GM18867 (cell line): ENCODE results near the gene CBS.
"Not testable (repeated sequence)": the region's sequence is repeated elsewhere in the genome, so short reads cannot be mapped to it uniquely, and the experiment has no call there.

Source experiments
- ATAC-seq: cut with Tn5 transposase; IDR thresholded peaks from one replicate; pipeline ENCODE4 v1.9.1; 2021; ENCODE audit warnings: mild to moderate bottlenecking, moderate library complexity; ENCODE audit not compliant: unreplicated experiment

The CBS gene

DNA sequence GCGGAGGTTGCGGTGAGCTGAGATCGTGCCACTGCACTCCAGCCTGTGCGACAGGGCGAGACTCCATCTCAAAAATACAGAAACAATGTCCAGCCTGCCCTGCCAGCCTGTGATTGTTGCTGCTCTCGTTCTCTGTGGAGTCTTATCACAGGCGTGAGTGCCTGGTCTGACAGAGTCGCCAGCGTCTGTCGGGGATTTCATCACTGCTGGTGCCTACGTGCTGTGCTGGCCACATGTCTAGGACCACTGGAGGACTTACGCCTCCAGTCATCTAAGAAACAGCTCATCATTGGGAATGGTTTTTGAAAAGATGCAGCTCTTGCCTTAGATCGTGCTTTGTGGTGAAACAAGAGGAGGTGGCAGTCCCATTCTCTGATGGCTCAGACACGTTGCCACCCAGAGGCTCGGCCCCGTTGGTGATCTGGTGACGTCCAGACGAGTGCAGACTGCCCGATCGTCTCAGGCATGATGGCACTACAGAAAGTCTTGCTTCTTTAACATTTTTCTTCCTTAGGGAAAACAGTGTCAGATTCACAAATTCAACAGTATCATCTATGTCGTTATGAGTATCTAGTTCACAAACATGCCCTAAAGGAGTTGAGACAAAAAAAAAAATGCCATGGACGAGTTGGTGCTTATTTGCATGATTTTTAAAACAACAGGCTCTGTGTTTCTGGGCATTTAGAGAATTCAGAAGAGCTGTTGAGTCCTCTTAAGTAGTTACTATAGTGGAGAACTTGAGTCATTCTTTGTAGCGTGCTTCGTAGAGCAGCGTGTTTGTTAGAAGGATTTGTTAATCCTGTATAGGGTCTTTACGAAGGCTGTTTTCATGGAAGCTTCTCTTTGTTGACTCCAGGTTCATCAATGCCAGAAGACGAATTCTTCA, 47.5 kb downstream of the CBS start:
- no peak for ATAC-seq

DNA sequence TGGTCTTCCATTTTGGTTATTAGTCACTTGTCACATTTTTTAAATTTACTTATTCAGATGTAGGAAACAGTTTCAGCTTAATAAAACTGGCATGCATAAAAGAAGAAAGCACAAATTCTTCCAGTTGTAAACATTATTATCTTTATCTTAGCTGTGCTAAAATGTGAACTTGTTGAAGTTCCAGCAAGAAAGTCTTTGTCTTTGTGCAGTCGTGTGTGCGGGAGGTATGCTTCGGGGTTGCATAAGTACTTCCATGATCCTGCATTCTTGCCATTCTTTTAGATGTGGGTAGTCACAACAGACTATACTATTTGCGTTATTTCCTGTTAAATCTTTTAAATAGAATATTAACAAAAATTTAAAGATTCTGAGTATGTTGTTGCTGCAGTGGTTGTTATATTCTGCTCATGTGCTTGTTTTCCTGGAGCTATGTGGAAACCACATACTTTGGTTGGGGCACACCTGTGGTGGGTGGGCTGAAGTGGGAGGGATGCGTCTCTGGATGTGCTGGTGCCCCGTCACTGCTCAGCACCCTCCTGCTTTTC, 49.9 kb downstream of the CBS start:
- ATAC-seq, result no peak

DNA sequence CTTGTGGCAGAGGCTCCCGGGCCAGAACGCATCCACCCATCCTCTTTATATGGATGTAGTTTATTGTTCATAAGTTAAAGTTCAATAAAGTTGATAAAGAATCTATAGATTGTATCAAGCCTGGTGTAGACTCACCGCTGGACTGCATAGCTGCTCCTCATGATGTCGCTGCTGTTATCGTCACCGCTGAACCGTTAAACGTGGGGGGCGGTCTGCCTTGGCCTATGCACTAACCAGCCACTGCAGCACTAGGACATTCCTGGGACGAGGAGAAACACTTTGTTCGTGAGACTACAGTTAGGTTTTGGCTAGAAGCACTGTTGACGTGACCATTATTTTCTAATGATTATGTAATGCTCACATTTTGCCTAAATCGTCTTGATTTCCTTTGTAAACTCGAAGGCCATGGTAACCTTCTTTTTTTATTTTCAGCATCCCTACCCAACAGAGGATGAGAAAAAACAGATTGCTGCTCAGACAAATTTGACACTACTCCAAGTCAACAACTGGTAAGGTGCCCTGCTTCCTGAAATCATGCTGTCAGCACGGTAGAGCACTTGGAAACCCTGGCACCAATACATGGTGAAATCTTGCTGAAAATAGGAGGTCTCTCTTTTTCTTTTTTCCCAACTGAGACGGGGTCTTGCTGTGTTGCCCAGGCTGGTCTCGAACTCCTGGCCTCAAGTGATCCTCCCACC, 51.0 kb downstream of the CBS start:
- no peak for ATAC-seq

DNA sequence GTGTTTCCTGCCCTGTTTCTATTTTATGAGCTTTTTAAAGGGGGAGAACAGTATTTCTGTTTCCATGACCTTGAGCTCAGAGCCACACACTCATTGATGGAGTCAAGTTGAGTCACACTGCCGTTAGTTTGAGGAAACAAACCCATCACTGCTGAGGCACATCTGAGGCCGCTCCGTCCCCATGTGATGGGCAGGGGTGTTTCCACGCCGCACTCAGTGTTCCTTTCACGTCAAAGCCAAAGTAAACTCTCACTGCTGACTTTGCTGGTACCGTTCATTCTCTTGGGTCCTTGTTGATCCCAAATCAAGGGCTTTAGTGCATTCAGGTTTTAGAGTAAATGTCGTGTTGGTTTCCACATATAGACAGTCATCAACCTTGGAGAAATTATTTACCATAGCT, 52.5 kb downstream of the CBS start:
- no peak for ATAC-seq

DNA sequence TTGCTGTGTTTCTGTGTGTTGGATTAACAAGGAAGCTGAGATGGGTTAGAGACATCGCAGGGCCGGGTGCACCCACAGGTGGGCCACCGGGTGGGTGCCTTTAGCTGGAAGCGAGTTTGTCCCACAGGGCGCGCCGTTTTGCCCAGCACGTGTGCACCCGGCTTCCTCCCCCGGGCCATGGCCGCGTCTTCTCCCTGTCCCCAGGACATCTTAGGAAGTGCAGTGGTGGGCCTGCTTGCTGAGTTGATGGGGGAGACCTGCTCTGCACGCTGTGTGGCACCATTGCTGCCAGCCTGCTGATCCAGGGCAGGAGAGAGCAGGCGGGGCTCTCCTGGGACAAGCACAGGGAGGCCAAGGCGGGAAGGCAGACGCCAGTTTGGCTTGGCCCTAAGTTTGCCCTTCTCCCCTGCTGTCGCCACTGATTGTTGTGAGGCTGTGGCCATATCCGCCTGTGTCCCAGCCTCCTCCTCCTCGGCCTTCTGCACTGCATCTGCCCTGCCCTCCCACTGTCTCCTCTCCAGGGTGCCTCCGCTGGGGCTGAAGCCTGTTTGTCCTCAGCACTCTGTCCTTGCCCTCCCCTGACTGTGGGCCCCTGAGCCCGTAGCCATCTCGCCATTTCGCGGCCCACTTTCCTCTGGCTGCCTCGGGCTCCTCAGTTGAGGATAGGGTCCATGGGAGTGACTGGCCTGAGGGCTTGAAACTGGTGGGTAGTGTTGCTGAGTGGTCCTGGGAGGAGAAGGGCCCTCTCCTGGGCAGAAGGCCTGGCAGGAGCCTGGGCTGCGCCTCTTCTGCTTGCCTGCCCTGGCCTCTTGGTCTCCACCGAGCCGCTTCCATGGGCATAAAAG, 53.7 kb downstream of the CBS start:
- ATAC-seq, result no peak

DNA sequence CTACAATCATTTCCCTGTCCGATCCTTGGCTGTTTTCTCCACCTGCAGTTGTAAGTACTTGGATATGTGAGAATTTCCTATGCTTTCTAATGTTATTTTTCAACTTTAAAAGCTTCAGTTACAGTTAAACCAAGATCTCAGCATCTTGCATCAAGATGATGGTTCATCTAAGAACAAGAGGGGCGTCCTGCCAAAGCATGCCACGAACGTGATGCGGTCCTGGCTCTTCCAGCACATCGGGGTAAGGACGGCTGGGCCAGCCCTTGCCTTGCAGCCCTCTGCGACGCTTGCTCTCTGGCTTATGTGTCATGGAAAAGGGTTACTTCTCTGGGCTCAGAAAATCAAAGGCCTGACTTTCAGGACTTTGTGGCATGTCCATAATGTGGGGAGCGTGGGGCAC, 54.4 kb downstream of the CBS start:
- no peak for ATAC-seq

DNA sequence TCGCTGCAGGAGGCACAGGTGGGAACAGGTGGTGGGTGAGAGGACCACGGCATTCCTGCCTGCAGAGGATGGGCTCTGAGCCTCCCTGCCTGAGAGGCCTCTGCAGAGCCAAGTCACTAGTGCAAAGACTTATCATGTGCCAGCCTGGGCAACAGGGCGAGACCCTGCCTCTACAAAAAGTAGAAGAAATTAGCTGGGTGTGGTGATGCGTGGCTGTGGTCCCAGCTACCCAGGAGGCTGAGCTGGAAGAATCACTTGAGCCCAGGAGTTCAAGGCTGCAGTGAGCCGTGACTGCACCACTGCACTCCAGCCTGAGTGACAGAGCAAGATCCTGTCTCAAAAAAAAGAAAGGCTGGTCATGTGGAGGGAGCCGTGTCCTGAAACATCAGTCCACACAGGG, 54.9 kb downstream of the CBS start:
- ATAC-seq, result no peak

DNA sequence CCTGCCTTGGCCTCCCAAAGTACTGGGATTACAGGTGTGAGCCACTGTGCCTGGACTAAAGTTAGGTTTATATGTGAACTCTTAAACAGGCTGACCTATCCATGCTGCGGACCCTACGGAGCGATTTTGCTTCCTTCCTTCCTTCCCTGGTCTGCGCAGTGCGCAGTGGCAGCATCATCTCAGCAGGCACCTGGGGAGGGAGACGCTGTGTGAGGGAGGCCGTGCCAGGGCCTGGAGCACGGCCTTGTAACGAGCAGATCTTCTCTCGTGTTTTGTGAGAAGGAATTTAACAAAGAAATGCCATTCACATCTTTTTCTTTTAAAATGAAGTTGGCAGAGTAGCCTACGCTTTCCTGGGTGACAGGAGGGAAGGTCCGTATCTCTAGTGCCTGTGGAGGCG, 55.5 kb downstream of the CBS start:
- ATAC-seq, result no peak

DNA sequence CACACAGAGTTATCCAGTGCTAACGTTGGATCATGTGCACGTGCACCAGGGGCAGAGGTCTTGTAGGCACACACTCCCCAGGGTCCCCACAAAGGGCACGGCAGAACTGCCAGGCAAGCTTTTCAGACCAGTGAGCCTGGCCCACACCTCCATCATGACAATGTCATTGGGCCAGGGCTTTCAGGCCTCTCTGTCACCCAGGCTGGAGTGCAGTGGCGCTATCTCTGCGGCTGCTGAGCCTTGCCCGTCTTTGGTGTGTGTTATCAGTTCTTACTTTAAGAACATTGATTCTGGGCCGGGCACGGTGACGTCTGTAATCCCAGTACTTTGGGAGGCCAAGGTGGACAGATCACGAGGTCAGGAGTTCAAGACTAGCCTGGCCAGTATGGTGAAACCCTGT, 57.1 kb downstream of the CBS start:
- no peak for ATAC-seq

DNA sequence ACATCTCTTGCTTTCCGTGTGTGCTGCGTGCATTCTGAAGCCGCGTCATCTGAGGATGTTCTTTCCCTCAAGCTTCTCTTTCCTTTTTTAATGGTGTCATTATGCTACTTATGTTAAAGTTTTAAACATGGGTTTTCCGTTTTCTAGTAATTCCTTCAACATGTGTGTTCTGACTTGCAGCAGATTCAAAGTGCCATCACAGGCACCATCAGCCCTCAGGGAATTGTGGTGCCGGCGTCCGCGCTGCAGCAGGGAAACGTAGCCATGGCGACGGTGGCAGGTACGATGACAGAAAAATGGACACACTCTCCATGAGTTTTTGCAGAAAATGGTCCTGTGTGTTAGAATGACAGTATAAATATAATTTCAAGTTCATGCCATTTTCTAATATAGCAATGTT, 58.9 kb downstream of the CBS start:
- ATAC-seq, result no peak

DNA sequence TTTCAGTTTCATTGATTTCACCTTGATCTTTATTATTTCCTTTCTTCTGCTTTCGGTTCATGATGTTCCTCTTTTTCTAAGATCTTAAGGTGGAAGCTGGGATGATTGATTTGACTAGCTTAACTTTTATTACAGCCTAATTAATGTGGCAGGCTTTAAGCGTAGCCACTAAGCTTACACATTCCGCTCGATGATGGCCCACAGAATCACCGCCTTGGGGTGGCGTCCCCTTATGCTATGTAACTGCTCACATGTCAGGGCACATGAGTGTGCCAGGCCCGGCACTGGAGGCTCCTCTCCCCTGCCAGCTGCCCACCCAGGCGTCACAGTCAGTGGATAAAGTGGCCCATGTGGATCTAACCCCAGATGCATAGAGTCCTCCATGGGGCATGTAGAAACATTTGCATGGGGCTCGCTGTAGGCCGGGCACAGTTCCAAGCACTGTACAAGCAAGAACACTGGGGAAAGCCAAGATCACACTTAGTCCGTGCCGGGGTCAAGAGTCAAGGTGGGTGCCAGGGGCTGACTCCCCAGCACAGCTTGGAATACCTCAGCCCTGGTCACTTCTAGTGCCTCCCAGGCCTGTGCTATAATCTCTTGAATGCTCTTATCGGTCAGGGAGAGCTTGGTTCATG, 59.6 kb downstream of the CBS start:
- ATAC-seq, result no peak

DNA sequence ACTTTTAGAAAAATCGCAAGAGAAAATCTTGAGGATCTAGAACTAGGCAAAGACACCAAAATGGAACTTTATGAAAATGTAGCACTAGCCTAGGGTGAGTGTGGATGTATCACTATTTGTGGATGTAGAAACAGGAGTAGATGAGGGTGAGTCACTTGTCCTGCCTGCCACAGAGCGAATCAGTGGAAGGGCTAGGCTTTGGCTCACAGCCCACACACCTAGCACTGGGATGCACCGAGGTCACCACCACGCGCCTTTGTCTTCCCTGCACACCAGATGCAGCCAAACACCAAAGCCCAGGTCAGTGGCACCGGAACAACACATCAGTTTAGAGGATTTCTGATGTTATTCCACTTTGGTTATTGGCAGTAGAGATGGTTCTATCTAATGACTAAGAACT, 63.0 kb downstream of the CBS start:
- ATAC-seq, result no peak

DNA sequence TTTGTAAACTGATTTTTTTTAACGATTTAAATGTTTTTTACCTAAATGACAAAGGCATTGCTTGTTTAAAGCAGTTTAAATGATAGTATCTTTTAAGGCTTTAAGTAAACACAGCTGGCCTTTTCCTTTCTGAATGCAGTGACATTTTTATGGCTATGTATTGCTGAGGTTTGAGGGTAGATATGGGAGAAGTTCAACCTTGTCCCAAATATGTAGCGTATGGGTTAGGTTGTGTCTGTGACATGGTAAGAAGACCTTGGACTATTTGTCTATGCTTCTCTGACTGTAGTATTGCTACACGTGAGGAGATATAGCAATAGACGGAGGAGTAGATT, 68.8 kb downstream of the CBS start:
- no peak for ATAC-seq

DNA sequence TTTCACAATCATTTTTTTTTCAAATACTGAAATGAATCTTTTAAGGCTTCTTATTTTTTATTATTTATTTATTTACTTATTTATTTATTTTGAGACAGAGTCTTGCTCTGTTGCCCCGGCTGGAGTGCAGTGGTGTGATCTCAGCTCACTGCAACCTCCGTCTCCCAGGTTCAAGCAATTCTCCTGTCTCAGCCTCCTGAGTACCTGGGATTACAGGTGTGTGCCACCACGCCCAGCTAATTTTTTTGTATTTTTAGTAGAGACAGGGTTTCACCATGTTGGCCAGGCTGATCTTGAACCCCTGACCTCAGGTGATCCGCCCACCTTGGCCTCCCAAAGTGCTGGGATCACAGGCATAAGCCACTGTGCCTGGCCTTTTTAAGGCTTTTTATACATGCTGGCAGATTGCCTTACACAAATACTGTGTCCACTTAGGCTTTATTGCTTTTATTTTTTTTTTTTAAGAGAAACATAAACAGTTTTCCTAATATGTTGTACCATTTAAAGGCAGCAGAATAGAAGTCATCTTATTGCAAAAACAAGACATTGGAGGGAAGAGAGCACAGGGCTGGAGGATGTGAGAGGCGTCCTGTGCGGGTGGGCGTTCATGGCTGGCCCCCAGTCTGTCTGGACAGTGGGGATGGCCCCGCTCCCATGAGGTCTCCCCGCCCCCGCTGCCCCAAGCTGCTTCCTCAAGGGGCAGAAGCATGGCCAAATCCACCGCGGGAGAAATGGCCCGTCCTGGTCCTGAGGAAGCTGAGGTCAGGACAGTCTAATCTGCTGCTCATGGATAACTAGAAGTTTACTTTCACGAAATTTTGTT, 69.4 kb downstream of the CBS start:
- ATAC-seq, result not testable (repeated sequence)

DNA sequence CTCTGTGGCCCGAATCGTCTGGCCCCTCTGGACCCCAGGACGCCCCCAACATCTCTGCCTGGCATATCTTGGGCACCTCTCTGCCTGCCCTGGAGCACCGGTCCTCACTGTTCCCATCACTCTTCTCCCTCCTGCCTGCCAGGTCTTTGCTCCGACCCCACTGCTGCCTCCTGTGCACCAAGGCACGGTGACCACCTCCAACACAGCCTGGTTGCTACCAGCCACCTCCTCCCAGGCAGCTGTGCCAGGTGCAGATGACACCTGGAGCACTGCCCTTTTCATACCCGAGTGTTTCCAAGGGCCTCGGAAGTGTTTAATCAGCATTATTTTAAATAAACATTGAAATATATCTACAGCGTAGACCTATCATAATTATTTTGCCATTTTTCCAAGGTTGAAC, 70.0 kb downstream of the CBS start:
- ATAC-seq, result no peak

DNA sequence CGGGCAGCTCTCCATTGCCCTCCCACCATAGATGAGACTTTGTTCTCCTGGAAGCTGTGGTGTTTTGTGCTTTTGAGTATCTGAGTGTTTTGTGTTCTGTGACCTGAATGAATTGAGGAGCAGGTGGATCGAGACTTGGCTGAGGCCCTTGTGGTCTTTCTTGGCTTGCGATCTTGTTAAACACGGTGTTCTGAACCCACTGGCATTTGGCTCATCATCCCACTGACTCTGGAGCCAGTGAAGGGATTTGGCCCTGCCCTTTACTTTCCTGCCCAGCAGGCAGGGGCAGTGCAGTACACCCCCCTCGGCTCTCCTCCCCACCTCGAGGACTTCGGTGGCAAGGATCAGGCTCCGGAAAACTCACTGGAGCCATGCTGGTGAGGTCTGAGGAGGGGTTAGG, 70.7 kb downstream of the CBS start:
- ATAC-seq, result no peak
